HepG2 (cell line): Measurements from ENCODE around the gene CATSPERD. TPM values are rescaled to one million over a fixed set of nuclear protein-coding genes. Genes with fewer than 3 reads are reported as not detected.

ENCODE experiments used
- ADNP ChIP-seq: sonication (generic); formaldehyde crosslinking; IDR thresholded peaks from 2 replicates; pipeline ENCODE4 v1.4.0; 2020; ENCODE audit warnings: missing genetic modification reagents
- ARHGAP35 ChIP-seq: sonication (generic); formaldehyde crosslinking; IDR thresholded peaks from 2 replicates; pipeline ENCODE4 v1.9.0; 2022; ENCODE audit warnings: mild to moderate bottlenecking, inconsistent platforms, moderate library complexity, missing genetic modification reagents, borderline replicate concordance
- ARNTL ChIP-seq: sonication (generic); formaldehyde crosslinking; IDR thresholded peaks from 2 replicates; pipeline ENCODE4 v1.4.0; 2020; ENCODE audit warnings: mild to moderate bottlenecking, missing genetic modification reagents
- ATF7-NPFF ChIP-seq: sonication (generic); formaldehyde crosslinking; IDR thresholded peaks from 2 replicates; pipeline ENCODE4 v1.8.1; 2023; ENCODE audit warnings: mild to moderate bottlenecking, low read depth, missing genetic modification reagents, moderate library complexity
- CCDC6 ChIP-seq: sonication (generic); formaldehyde crosslinking; IDR thresholded peaks from 2 replicates; pipeline ENCODE4 v1.8.1; 2022; ENCODE audit warnings: mild to moderate bottlenecking, missing genetic modification reagents, moderate library complexity
- CHCHD3 ChIP-seq: sonication (generic); formaldehyde crosslinking; IDR thresholded peaks from 2 replicates; pipeline ENCODE4 v1.8.0; 2022; ENCODE audit warnings: mild to moderate bottlenecking, missing genetic modification reagents, moderate library complexity
- KDM1A ChIP-seq: IDR thresholded peaks from 2 replicates; pipeline ENCODE4 v1.6.1; 2016; ENCODE audit warnings: missing compliant biosample characterization
- KDM2A ChIP-seq: sonication (generic); formaldehyde crosslinking; IDR thresholded peaks from 2 replicates; pipeline ENCODE4 v1.4.0; 2020; ENCODE audit warnings: low read depth, missing genetic modification reagents, borderline replicate concordance
- KLF15 ChIP-seq: sonication (generic); formaldehyde crosslinking; IDR thresholded peaks from 2 replicates; pipeline ENCODE4 v1.8.1; 2023; ENCODE audit warnings: borderline replicate concordance, mild to moderate bottlenecking, inconsistent platforms, missing genetic modification reagents, mixed read lengths
- KMT2B ChIP-seq: IDR thresholded peaks from 2 replicates; pipeline ENCODE4 v1.6.1; 2016; ENCODE audit warnings: missing genetic modification reagents, missing compliant biosample characterization
- MAF1 ChIP-seq: sonication (generic); formaldehyde crosslinking; IDR thresholded peaks from 2 replicates; pipeline ENCODE4 v1.5.0; 2020; ENCODE audit warnings: missing genetic modification reagents, borderline replicate concordance
- MED13 ChIP-seq: sonication (generic); formaldehyde crosslinking; IDR thresholded peaks from 2 replicates; pipeline ENCODE4 v1.5.0; 2020; ENCODE audit warnings: missing genetic modification reagents
- MIER2 ChIP-seq: IDR thresholded peaks from 2 replicates; pipeline ENCODE4 v1.6.1; 2016; ENCODE audit warnings: missing biosample characterization, missing genetic modification reagents
- MXD4 ChIP-seq: IDR thresholded peaks from 2 replicates; pipeline ENCODE4 v1.6.1; 2016; ENCODE audit warnings: mild to moderate bottlenecking, missing biosample characterization, missing genetic modification reagents
- NR3C1 ChIP-seq: sonication (generic); formaldehyde crosslinking; IDR thresholded peaks from 2 replicates; pipeline ENCODE4 v1.4.0; 2020; ENCODE audit warnings: missing genetic modification reagents
- PCBP2 ChIP-seq: fragments of 200-400 bp; formaldehyde crosslinking; optimal IDR thresholded peaks from 2 replicates; pipeline ENCODE3; 2018; ENCODE audit warnings: low read length, low read depth; ENCODE audit not compliant: poor library complexity, severe bottlenecking
- RBM22 ChIP-seq: fragments of 200-400 bp; formaldehyde crosslinking; optimal IDR thresholded peaks from 2 replicates; pipeline ENCODE3; 2017; ENCODE audit warnings: mild to moderate bottlenecking, low read length, moderate library complexity
- REXO4 ChIP-seq: sonication (generic); formaldehyde crosslinking; IDR thresholded peaks from 2 replicates; pipeline ENCODE4 v1.8.0; 2022; ENCODE audit warnings: missing genetic modification reagents, mild to moderate bottlenecking, borderline replicate concordance
- RORA ChIP-seq: sonication (generic); formaldehyde crosslinking; IDR thresholded peaks from 2 replicates; pipeline ENCODE4 v1.5.0; 2020; ENCODE audit warnings: mild to moderate bottlenecking, missing genetic modification reagents, moderate library complexity
- SMARCE1 ChIP-seq: fragments of 450-650 bp; IDR thresholded peaks from 2 replicates; pipeline ENCODE4 v1.6.1; 2017; ENCODE audit warnings: borderline replicate concordance
- SUZ12 ChIP-seq: fragments of 150-350 bp; IDR thresholded peaks from 2 replicates; pipeline ENCODE4 v1.6.1; 2014; ENCODE audit warnings: low read depth, low read length
- TCF7L2 ChIP-seq: IDR thresholded peaks from 2 replicates; pipeline ENCODE4 v1.6.1; 2011; ENCODE audit warnings: mild to moderate bottlenecking, low read depth, low read length, moderate library complexity
- ZFP82 ChIP-seq: sonication (generic); formaldehyde crosslinking; IDR thresholded peaks from 2 replicates; pipeline ENCODE4 v1.5.1; 2020; ENCODE audit warnings: mild to moderate bottlenecking, missing genetic modification reagents, borderline replicate concordance
- ZNF17 ChIP-seq: sonication (generic); formaldehyde crosslinking; IDR thresholded peaks from 2 replicates; pipeline ENCODE4 v1.5.0; 2020; ENCODE audit warnings: mild to moderate bottlenecking, missing genetic modification reagents
- ZNF292 ChIP-seq: sonication (generic); formaldehyde crosslinking; IDR thresholded peaks from 2 replicates; pipeline ENCODE4 v1.8.1; 2022; ENCODE audit warnings: mild to moderate bottlenecking, low read depth, missing genetic modification reagents, borderline replicate concordance
- ZNF30 ChIP-seq: sonication (generic); formaldehyde crosslinking; IDR thresholded peaks from 2 replicates; pipeline ENCODE4 v1.5.0; 2020; ENCODE audit warnings: mild to moderate bottlenecking, missing genetic modification reagents
- ZNF550 ChIP-seq: sonication (generic); formaldehyde crosslinking; IDR thresholded peaks from 2 replicates; pipeline ENCODE4 v1.4.0; 2020; ENCODE audit warnings: mild to moderate bottlenecking, missing genetic modification reagents, borderline replicate concordance
- ZNF567 ChIP-seq: sonication (generic); formaldehyde crosslinking; IDR thresholded peaks from 2 replicates; pipeline ENCODE4 v1.8.1; 2023; ENCODE audit warnings: mild to moderate bottlenecking, missing genetic modification reagents, borderline replicate concordance
- ZNF577 ChIP-seq: sonication (generic); formaldehyde crosslinking; IDR thresholded peaks from 2 replicates; pipeline ENCODE4 v1.4.0; 2020; ENCODE audit warnings: mild to moderate bottlenecking, low read depth, missing genetic modification reagents, borderline replicate concordance
- polyA plus RNA-seq, 8 experiments: library from polyadenylated mRNA; depleted of rRNA in 3 of 8; stranded (reverse) in 7 of 8; unstranded in 1 of 8; fragments of >200 nt; fragmentation: Illumina TruSeq in 4 of 8; extraction: Trizol in 4 of 8; gene quantifications; 2 replicates each; pipeline versions ENCODE4 v1.2.1 to v1.2.3, GENCODE V29; 2011 to 2016; ENCODE audit warnings: low read depth in 4 of 8, missing spikeins in 1 of 8, mixed read lengths in 1 of 8; ENCODE audit not compliant: insufficient read depth in 1 of 8
- total RNA-seq, 5 experiments: library from RNA; depleted of rRNA; stranded (reverse); fragments of >200 nt; fragmentation: Illumina TruSeq; extraction: Trizol; gene quantifications; 2 replicates each; pipeline ENCODE4 v1.2.3, GENCODE V29; 2016; ENCODE audit warnings: low read depth in 1 of 5
- TF ChIP-seq, protein P1 (sequence below): sonication (generic); formaldehyde crosslinking; IDR thresholded peaks from 2 replicates; pipeline ENCODE4 v1.5.0; 2020; ENCODE audit warnings: missing genetic modification reagents
- TF ChIP-seq, protein P2 (sequence below): sonication (generic); formaldehyde crosslinking; IDR thresholded peaks from 2 replicates; pipeline ENCODE4 v1.4.0; 2020; ENCODE audit warnings: missing genetic modification reagents

The CATSPERD gene
- total and polyA plus RNA-seq, 2 of the 13 experiments (the other 11 are each of a cell fraction or from before 2014, with no cell fraction given), result 0.04 TPM; not detected in 1

DNA sequence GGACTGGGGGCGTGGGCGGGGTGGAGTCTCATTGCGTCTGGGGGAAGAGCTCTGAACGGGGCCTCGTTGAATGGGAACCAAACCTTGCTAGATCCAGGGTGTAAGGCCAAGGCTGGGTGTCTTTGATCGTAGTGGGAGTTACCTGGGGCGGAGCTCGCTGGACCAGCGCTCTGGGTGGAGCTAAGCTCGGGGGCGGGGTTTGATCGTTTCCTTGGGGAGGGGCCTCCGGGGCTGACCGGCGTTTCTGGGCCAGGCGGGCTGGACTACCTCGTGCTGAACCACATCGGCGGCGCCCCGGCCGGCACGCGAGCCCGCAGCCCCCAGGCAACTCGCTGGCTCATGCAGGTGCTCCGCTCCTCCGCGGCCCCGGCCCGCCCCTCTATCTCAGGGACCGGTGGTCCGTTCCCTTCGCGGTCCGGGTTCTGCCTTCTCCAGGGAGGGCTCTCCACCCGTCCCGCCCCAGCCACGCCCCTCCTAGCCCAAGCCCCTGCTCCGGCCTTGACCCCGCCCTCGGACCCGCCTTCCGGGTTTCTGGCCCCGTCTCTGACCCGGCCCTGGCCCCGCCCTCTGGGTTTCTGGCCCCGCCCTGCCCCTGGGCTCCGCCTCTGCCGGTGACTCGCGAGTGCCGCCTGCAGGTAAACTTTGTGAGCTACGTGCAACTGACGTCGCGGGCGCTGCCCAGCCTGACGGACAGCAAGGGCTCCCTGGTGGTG lies 33.6 kb upstream of the CATSPERD start (continued):
- TF ChIP-seq MXD4 (CRISPR knock-in tag) (0 out of 2 replicates have a peak, but pooled peaks have one; percentile 22), ATF7-NPFF (no peak; the same call in 1 of the 2 replicates), SUZ12 (no peak), ZFP82 (CRISPR knock-in tag) (peak; percentile 63), CCDC6 (CRISPR knock-in tag) (no peak), KMT2B (no peak; the same call in 1 of the 2 replicates), ZNF17 (no peak), NR3C1 (CRISPR knock-in tag) (no peak), MED13 (CRISPR knock-in tag) (no peak), ARNTL (CRISPR knock-in tag) (no peak), REXO4 (CRISPR knock-in tag) (no peak), KLF15 (no peak), CHCHD3 (CRISPR knock-in tag) (no peak), TCF7L2 (no peak), ZNF550 (no peak), MIER2 (CRISPR knock-in tag) (no peak), ZNF292 (CRISPR knock-in tag) (no peak), KDM1A (CRISPR knock-in tag) (no peak), KDM2A (CRISPR knock-in tag) (peak; percentile 82; the same call in 1 of the 2 replicates), MAF1 (CRISPR knock-in tag) (no peak), RBM22 (no peak), ARHGAP35 (CRISPR knock-in tag) (no peak), SMARCE1 (no peak), PCBP2 (no peak), ADNP (CRISPR knock-in tag) (no peak; the same call in 1 of the 2 replicates), ZNF567 (CRISPR knock-in tag) (no peak), ZNF577 (CRISPR knock-in tag) (no peak), RORA (CRISPR knock-in tag) (no peak), ZNF30 (CRISPR knock-in tag) (no peak)
- TF ChIP-seq, protein P1, sequence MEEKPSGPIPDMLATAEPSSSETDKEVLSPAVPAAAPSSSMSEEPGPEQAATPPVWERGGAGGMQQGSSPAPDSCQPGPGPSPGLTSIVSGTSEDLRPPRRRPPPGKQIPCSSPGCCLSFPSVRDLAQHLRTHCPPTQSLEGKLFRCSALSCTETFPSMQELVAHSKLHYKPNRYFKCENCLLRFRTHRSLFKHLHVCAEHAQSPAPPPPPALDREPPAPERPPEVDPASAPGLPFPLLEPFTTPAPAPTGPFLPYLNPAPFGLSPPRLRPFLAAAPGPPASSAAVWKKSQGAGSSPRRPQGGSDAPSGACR (CRISPR knock-in tag), result no peak
- TF ChIP-seq, protein P2, sequence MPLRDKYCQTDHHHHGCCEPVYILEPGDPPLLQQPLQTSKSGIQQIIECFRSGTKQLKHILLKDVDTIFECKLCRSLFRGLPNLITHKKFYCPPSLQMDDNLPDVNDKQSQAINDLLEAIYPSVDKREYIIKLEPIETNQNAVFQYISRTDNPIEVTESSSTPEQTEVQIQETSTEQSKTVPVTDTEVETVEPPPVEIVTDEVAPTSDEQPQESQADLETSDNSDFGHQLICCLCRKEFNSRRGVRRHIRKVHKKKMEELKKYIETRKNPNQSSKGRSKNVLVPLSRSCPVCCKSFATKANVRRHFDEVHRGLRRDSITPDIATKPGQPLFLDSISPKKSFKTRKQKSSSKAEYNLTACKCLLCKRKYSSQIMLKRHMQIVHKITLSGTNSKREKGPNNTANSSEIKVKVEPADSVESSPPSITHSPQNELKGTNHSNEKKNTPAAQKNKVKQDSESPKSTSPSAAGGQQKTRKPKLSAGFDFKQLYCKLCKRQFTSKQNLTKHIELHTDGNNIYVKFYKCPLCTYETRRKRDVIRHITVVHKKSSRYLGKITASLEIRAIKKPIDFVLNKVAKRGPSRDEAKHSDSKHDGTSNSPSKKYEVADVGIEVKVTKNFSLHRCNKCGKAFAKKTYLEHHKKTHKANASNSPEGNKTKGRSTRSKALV, result 0 out of 2 replicates have a peak, but pooled peaks have one; percentile 32
